T-helper 17 cell (primary cell): Measurements from ENCODE around the gene CCDC191. TPM values are rescaled to one million over a fixed set of nuclear protein-coding genes. Genes with fewer than 3 reads are reported as not detected.

Source experiments
- ATAC-seq: fragments of 150-1000 bp; cut with Tn5 transposase; 2 replicates; pipeline ENCODE4 v1.10.0; 2021; ENCODE audit warnings: mild to moderate bottlenecking, moderate library complexity
- DNase-seq, 3 donors: peaks; one replicate each; pipeline versions ENCODE4 v3.0.0 to v3.0.0-alpha.2; 2020 to 2021
- H3K9me3 ChIP-seq: one replicate; pipeline ENCODE4 v1.7.0; 2013; ENCODE audit warnings: low read length, mild to moderate bottlenecking; ENCODE audit not compliant: control insufficient read depth, poor library complexity, severe bottlenecking
- H3K27ac Mint-ChIP-seq: one replicate; pipeline ENCODE4 v1.8.0; 2022; ENCODE audit warnings: mild to moderate bottlenecking, moderate library complexity, mixed read lengths
- H3K27me3 Mint-ChIP-seq: one replicate; pipeline ENCODE4 v1.8.0; 2022; ENCODE audit warnings: mixed read lengths
- H3K36me3 Mint-ChIP-seq: one replicate; pipeline ENCODE4 v1.8.0; 2022; ENCODE audit warnings: low read depth, mixed read lengths
- H3K4me1 Mint-ChIP-seq: one replicate; pipeline ENCODE4 v1.8.0; 2022; ENCODE audit warnings: mild to moderate bottlenecking, mixed read lengths
- H3K4me3 Mint-ChIP-seq: one replicate; pipeline ENCODE4 v1.8.0; 2022; ENCODE audit warnings: mild to moderate bottlenecking, moderate library complexity, mixed read lengths
- total RNA-seq, 4 donors: library from RNA in 2 of 4; stranded (reverse) in 2 of 4; gene quantifications; one replicate each; pipeline ENCODE4 v1.2.3 and lab custom pipeline; 2022 to 2026

CCDC191 gene
- total RNA-seq, 2 donors from 2014 or later: 6.4 to 6.8 TPM

GRCh38 chr3:114080201-114080600, 23.9 kb upstream of the CCDC191 start:
- Mint-ChIP-seq H3K27ac (no peak overlapping the region), H3K4me1 (no peaks in the 10 kb centered on the region), H3K4me3 (no peak overlapping the region), H3K27me3 (no peaks in the 10 kb centered on the region), H3K36me3 (peaks cover 15% of the 10 kb centered on the region)
- ATAC-seq: no peak
- H3K9me3 ChIP-seq: no peaks in the 10 kb centered on the region
- DNase-seq: no peak

GRCh38 chr3:114079761-114080160, 23.4 kb upstream of the CCDC191 start:
- Mint-ChIP-seq H3K27me3 (no peaks in the 10 kb centered on the region), H3K4me1 (no peaks in the 10 kb centered on the region), H3K36me3 (peaks cover 15% of the 10 kb centered on the region), H3K27ac (no peak overlapping the region), H3K4me3 (no peak overlapping the region)
- ATAC-seq: no peak
- H3K9me3 ChIP-seq: no peaks in the 10 kb centered on the region
- DNase-seq: no peak

DNA sequence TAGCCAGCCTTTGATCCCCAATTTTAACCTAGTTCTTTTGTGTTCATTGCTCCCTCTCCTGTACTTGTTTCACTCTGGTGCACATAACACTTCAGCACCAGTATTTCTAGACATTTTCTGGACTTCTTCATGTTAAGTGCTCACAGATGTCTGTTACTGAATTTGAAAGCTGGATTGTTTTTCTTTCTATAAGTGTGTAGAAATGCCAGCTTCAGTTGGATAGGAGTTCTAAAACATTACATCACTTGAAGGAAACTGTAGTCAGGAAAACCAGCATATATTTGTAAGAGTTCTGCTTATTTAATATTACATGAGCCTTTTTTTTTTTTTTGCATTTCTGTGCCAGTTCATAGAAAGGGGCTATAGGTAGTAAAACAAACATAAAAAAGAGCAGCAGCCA, 21.8 kb upstream of the CCDC191 start:
- ATAC-seq (no peak), DNase-seq (no peak)
- Mint-ChIP-seq H3K27ac (no peak overlapping the region), H3K4me3 (no peak overlapping the region), H3K36me3 (peaks cover 19% of the 10 kb centered on the region), H3K4me1 (no peaks in the 10 kb centered on the region), H3K27me3 (no peaks in the 10 kb centered on the region)
- no peaks in the 10 kb centered on the region for H3K9me3 ChIP-seq

GRCh38 chr3:114076711-114077110, 20.4 kb upstream of the CCDC191 start:
- DNase-seq: no peak
- H3K9me3 ChIP-seq: no peaks in the 10 kb centered on the region
- Mint-ChIP-seq H3K27me3 (no peaks in the 10 kb centered on the region), H3K36me3 (peaks cover 28% of the 10 kb centered on the region), H3K4me1 (peaks cover 4% of the 10 kb centered on the region), H3K4me3 (no peak overlapping the region), H3K27ac (no peak overlapping the region)
- no peak for ATAC-seq

DNA sequence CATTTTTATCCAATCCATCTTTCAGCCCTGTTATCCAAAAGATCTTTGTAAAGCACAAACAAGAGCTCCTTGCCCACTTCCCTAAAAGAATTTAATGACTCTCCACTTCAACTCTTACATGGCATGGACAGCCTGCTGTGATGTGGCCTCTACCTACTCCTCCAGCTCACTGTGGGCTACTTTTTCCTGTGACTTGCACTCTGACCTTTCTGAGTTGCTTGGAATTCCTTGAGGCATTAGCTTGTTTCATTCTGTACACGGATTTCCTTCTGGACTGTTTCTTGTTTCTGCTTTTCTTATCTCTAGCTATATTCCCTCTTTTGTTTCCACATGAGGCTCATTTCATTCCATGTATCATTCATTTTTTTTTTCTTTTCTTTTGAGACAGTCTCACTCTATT, 15.5 kb upstream of the CCDC191 start:
- no peak overlapping the region for H3K4me3 Mint-ChIP-seq
- H3K9me3 ChIP-seq: no peaks in the 10 kb centered on the region
- peaks cover 12% of the 10 kb centered on the region for H3K4me1 Mint-ChIP-seq
- DNase-seq (no peak), ATAC-seq (no peak)
- no peak overlapping the region for H3K27ac Mint-ChIP-seq
- peaks cover 27% of the 10 kb centered on the region for H3K36me3 Mint-ChIP-seq
- H3K27me3 Mint-ChIP-seq: no peaks in the 10 kb centered on the region

GRCh38 chr3:114068336-114068735, 12.0 kb upstream of the CCDC191 start:
- no peak for ATAC-seq
- Mint-ChIP-seq H3K27ac (no peak overlapping the region), H3K27me3 (no peaks in the 10 kb centered on the region), H3K4me1 (peaks cover 14% of the 10 kb centered on the region), H3K36me3 (peaks cover 28% of the 10 kb centered on the region), H3K4me3 (no peak overlapping the region)
- no peak for DNase-seq
- no peaks in the 10 kb centered on the region for H3K9me3 ChIP-seq

GRCh38 chr3:114067804-114068203, 11.5 kb upstream of the CCDC191 start:
- Mint-ChIP-seq H3K27ac (no peak overlapping the region), H3K4me1 (peaks cover 12% of the 10 kb centered on the region), H3K27me3 (no peaks in the 10 kb centered on the region), H3K4me3 (no peak overlapping the region), H3K36me3 (peaks cover 26% of the 10 kb centered on the region)
- ATAC-seq (no peak), DNase-seq (no peak)
- H3K9me3 ChIP-seq: no peaks in the 10 kb centered on the region

- H3K9me3 ChIP-seq: no peaks in the 10 kb centered on the region
- Mint-ChIP-seq H3K4me1 (peaks cover 36% of the 10 kb centered on the region), H3K4me3 (no peak overlapping the region), H3K27ac (peak overlapping the region; percentile 54), H3K36me3 (peaks cover 5% of the 10 kb centered on the region), H3K27me3 (no peaks in the 10 kb centered on the region)
- no peak for ATAC-seq
- DNase-seq: no peak
Observed at GRCh38 chr3:114060906-114061655, 4.8 kb upstream of the CCDC191 start.

DNA sequence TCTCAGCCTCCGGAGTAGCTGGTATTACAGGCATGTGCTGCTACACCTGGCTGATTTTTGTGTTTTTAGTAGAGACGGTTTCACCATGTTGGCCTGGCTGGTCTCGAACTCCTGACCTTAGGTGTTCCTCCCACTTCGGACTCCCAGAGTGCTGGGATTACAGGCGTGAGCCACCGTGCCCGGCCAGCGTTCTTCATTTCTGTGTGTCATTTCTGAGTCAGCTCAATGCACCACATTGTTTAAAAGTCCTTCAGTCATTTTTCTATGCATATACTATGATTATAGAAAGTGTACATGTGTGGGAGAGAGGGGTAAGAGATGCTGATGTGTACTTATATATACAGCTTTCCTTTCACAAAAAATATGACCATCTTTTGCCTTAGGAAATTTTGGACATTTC, 2.3 kb upstream of the CCDC191 start:
- Mint-ChIP-seq H3K36me3 (peaks cover 3% of the 10 kb centered on the region), H3K27ac (peak overlapping the region; percentile 99), H3K4me1 (peaks cover 41% of the 10 kb centered on the region), H3K4me3 (peak overlapping the region; percentile 59), H3K27me3 (no peaks in the 10 kb centered on the region)
- DNase-seq (no peak), ATAC-seq (no peak)
- no peaks in the 10 kb centered on the region for H3K9me3 ChIP-seq

GRCh38 chr3:114057011-114057347, 653 bp upstream of the CCDC191 start:
- peak; percentile 2 for ATAC-seq
- H3K36me3 Mint-ChIP-seq: peaks cover 3% of the 10 kb centered on the region

DNA sequence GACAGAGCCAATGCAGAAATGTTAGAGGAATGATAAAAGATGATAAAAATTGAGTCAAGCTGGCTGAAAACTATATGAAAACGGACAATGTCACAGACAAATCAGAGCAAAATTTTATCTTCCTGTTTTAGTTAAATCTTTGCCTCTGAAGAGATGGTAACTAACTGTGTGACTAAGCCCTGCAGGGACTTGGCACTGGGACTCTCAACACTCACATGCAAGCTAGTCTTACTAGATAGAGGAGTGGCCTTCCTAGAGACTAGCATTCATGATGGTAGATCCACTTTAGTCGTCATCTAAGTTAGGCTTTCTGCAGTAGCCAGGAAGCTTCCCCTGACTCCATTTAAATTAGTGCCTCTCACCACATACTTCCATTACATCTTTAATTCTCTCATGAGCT, 4.1 kb downstream of the CCDC191 start:
- Mint-ChIP-seq H3K27me3 (no peaks in the 10 kb centered on the region), H3K36me3 (peaks cover 10% of the 10 kb centered on the region), H3K27ac (no peak overlapping the region), H3K4me3 (no peak overlapping the region), H3K4me1 (peaks cover 14% of the 10 kb centered on the region)
- ATAC-seq: no peak
- no peaks in the 10 kb centered on the region for H3K9me3 ChIP-seq
- no peak for DNase-seq

More at GRCh38 chr3:114057011-114057347, 653 bp upstream of the CCDC191 start:
- H3K4me1 Mint-ChIP-seq: peaks cover 41% of the 10 kb centered on the region
- peak overlapping the region; percentile 97 for H3K4me3 Mint-ChIP-seq
- H3K9me3 ChIP-seq: no peaks in the 10 kb centered on the region
- no peaks in the 10 kb centered on the region for H3K27me3 Mint-ChIP-seq
- no peak for DNase-seq
- peak overlapping the region; percentile 99 for H3K27ac Mint-ChIP-seq

GRCh38 chr3:114043205-114043604, 13.1 kb downstream of the CCDC191 start:
- no peaks in the 10 kb centered on the region for H3K9me3 ChIP-seq
- peaks cover 2% of the 10 kb centered on the region for H3K4me1 Mint-ChIP-seq
- DNase-seq (no peak), ATAC-seq (no peak)
- H3K4me3 Mint-ChIP-seq: no peak overlapping the region
- H3K27ac Mint-ChIP-seq: no peak overlapping the region
- H3K27me3 Mint-ChIP-seq: no peaks in the 10 kb centered on the region
- H3K36me3 Mint-ChIP-seq: peaks cover 7% of the 10 kb centered on the region

DNA sequence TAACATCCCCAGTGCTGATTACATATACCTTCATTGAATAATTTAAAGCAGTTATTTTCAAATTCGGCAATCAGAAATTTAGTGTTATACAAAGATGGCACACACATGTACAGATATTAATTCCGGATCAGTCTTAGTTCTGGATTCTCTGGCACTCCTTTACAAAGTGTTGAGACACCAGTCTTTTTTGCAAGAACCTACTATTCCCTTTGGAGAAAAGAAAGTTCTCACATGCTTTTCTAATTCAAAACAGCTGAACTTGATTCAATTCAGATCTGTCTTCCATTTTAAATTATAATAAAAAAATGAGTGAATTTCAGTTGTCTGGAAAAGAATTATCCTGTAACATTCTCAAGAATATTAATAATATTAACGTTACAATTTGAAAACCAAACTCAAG, 20.4 kb downstream of the CCDC191 start:
- H3K9me3 ChIP-seq: no peaks in the 10 kb centered on the region
- H3K36me3 Mint-ChIP-seq: peaks cover 8% of the 10 kb centered on the region
- DNase-seq (no peak), ATAC-seq (no peak)
- no peak overlapping the region for H3K27ac Mint-ChIP-seq
- H3K4me1 Mint-ChIP-seq: no peaks in the 10 kb centered on the region
- H3K27me3 Mint-ChIP-seq: no peaks in the 10 kb centered on the region
- H3K4me3 Mint-ChIP-seq: no peak overlapping the region

GRCh38 chr3:114034787-114035545, 21.4 kb downstream of the CCDC191 start:
- DNase-seq (no peak), ATAC-seq (no peak)
- H3K9me3 ChIP-seq: no peaks in the 10 kb centered on the region
- H3K4me1 Mint-ChIP-seq: no peaks in the 10 kb centered on the region
- no peaks in the 10 kb centered on the region for H3K27me3 Mint-ChIP-seq
- no peak overlapping the region for H3K4me3 Mint-ChIP-seq
- H3K36me3 Mint-ChIP-seq: peaks cover 8% of the 10 kb centered on the region
- no peak overlapping the region for H3K27ac Mint-ChIP-seq
